Spinal cord (tissue), 10 donors: ENCODE measurements around the gene ZNF474. TPM values are rescaled to one million over a fixed set of nuclear protein-coding genes. Genes with fewer than 3 reads are reported as not detected.

ENCODE experiments used
- DNase-seq, 6 donors: peaks; one replicate each; pipeline versions ENCODE4 v3.0.0 to v3.0.0-alpha.2; 2013 to 2015; ENCODE audit warnings: low spot score in 6 of 6, low read depth in 4 of 6
- H3K27ac ChIP-seq: one replicate; pipeline ENCODE4 v1.5.1; 2013; ENCODE audit warnings: low read depth, low read length, control low read depth
- H3K27me3 ChIP-seq: one replicate; pipeline ENCODE4 v1.6.1; 2013; ENCODE audit warnings: low read length; ENCODE audit not compliant: control insufficient read depth, insufficient read depth
- H3K36me3 ChIP-seq: one replicate; pipeline ENCODE4 v1.6.1; 2013; ENCODE audit warnings: low read length; ENCODE audit not compliant: control insufficient read depth, insufficient read depth
- H3K4me1 ChIP-seq: one replicate; pipeline ENCODE4 v1.6.1; 2013; ENCODE audit warnings: low read length; ENCODE audit not compliant: control insufficient read depth, insufficient read depth
- H3K4me3 ChIP-seq: one replicate; pipeline ENCODE4 v1.5.1; 2013; ENCODE audit warnings: low read depth, low read length, control low read depth
- H3K9me3 ChIP-seq: one replicate; pipeline ENCODE4 v1.6.1; 2013; ENCODE audit warnings: low read length; ENCODE audit not compliant: control insufficient read depth, insufficient read depth
- WGBS: methylation state at CpG from one replicate; pipeline ENCODE4 v1.1.5; 2013; ENCODE audit warnings: missing lambda C conversion rate; ENCODE audit not compliant: insufficient coverage; 5-methylcytosine and 5-hydroxymethylcytosine counted together
- polyA plus RNA-seq, 2 donors: library from polyadenylated mRNA; unstranded; fragments of 120-200 nt; gene quantifications; one replicate each; pipeline ENCODE4 v1.2.1, GENCODE V29; 2013; ENCODE audit not compliant: insufficient read length in 2 of 2
- total RNA-seq, 2 donors: library from RNA; depleted of rRNA in 1 of 2; stranded (reverse); fragments of 120-200 nt in 1 of 2; fragments of >200 nt in 1 of 2; gene quantifications; one replicate each; pipeline versions ENCODE4 v1.2.3 to v1.2.4, GENCODE V29; 2013 to 2014
- donor health status: healthy.

Gene ZNF474
- total and polyA plus RNA-seq, 4 donors: 1.6 to 7.3 (median 2.6) TPM

DNA sequence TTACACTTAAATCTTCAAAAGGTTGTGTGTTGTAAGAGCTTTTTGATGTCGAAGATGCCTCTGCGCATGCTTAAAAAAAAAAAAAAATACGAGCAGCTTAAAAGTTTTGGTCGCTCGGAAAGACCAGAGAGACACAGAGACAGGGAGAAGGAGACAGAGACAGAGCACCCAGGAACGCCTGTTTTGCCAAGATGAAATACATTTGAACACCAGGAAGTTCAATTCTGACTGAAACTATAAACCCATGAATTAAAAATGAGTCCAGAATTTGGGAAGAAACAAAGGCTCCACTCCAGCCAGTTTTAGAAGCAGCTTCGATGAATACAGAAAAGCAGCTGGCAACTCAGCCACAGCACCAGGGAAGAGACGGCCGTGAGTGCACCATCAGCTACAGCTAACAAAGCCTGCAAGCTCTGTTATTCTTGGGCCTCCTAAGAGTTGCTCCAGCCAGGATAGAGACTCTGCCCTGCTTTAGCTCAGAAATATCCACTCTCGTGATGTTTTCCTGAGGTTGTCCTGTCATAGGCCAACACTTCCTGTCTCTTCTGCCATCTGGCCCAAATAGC lies 2.5 kb upstream of the ZNF474 start:
- H3K4me1 ChIP-seq: peaks cover 3% of the 10 kb centered on the region
- no peaks in the 10 kb centered on the region for H3K9me3 ChIP-seq
- no peaks in the 10 kb centered on the region for H3K36me3 ChIP-seq
- DNase-seq: peak in 2 of 6 donors; percentile 60 to 69
- no peaks in the 10 kb centered on the region for H3K27me3 ChIP-seq
- 31% methylated on average over 10 of the region's 10 CpGs for WGBS
- peak overlapping the region; percentile 67 for H3K27ac ChIP-seq
- H3K4me3 ChIP-seq: no peak overlapping the region

DNA sequence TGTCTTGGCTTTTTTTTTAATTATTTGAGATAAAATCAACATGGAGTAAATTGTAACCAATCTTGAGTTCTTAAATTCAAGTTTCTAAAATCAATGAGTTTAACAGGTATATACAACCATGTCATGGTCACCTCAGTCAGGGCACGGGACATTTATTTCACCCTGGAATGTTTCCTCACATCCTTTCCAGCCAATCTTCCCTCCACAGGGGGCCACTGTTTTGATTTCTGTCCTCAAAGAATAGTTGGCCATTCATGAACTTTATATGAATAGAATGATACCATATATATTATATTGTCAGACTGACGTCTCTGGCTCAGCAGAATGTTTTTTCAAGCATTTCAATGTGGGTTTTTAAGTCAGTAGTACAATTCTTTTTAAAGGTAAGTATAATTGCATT lies 806 bp downstream of the ZNF474 start:
- no peak for DNase-seq
- H3K36me3 ChIP-seq: no peaks in the 10 kb centered on the region
- no peaks in the 10 kb centered on the region for H3K9me3 ChIP-seq
- H3K27ac ChIP-seq: no peak overlapping the region
- peaks cover 3% of the 10 kb centered on the region for H3K4me1 ChIP-seq
- 0% methylated on average over 1 of the region's 2 CpGs for WGBS
- no peaks in the 10 kb centered on the region for H3K27me3 ChIP-seq
- H3K4me3 ChIP-seq: no peak overlapping the region

DNA sequence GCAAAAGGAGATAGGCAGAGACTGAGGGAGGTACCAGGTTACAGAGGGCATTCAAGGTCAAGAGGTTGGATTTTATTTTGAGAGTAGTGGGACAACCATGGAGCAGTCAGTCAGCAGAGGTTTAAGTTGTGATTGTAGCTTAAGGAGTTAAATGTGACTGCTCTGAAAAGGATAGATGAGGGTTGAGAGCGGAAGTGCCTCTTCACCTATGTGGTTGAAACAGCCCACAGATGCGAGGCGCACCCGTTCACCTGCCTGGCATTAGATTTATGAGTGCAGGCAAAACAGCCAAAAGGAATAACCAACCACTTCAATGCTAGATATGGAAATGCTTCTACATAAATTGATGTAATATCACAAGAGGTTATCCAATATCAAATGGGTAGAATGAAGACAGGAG lies 8.4 kb downstream of the ZNF474 start:
- WGBS: 92% methylated on average over 2 of the region's 4 CpGs
- no peak overlapping the region for H3K4me3 ChIP-seq

DNA sequence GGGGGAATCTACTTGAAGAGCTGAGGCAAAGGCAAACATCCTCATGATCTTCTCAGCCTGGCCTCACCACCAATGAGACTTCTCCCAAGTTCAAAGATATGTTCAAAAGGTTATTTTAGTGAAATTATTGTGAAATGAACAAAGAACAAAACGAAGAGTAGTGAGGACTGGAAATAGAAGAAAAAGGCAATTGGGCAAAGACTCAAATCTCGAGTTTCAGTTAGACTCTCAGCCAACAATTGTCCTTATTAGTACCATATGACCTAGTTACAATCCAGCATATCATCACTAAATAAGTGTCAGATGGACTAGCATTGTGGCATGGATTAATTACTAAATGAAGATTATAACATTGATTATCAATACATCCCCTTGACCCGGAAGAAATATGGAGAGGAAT lies 9.0 kb downstream of the ZNF474 start:
- no CpG with 5 or more reads among the region's 3 CpGs for WGBS
- no peaks in the 10 kb centered on the region for H3K36me3 ChIP-seq
- no peaks in the 10 kb centered on the region for H3K27me3 ChIP-seq
- no peaks in the 10 kb centered on the region for H3K9me3 ChIP-seq
- no peak overlapping the region for H3K4me3 ChIP-seq
- H3K27ac ChIP-seq: no peak overlapping the region
- no peak for DNase-seq
- no peaks in the 10 kb centered on the region for H3K4me1 ChIP-seq

More for the DNA sequence above, 8.4 kb downstream of the ZNF474 start:
- H3K9me3 ChIP-seq: no peaks in the 10 kb centered on the region
- DNase-seq: no peak
- H3K36me3 ChIP-seq: no peaks in the 10 kb centered on the region
- no peaks in the 10 kb centered on the region for H3K27me3 ChIP-seq
- no peaks in the 10 kb centered on the region for H3K4me1 ChIP-seq
- H3K27ac ChIP-seq: no peak overlapping the region

DNA sequence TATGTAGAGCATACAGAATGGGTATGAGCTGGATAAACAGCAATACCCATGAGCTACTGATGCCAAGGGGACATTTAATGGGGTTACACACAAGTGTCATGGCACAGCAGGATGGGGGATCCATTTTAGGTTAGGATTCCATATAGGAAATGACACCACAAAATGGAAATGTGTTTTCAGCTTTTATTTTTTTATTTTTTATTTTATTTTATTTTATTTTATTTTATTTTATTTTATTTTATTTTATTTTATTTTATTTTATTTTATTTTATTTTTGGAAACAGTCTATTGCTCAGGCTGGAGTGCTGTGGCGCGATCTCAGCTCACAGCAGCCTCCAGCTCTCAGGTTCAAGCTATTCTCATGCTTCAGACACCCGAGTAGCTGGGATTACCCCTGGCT lies 11.6 kb downstream of the ZNF474 start:
- Histone ChIP-seq H3K27me3 (no peaks in the 10 kb centered on the region), H3K27ac (no peak overlapping the region), H3K4me3 (no peak overlapping the region), H3K9me3 (no peaks in the 10 kb centered on the region), H3K4me1 (no peaks in the 10 kb centered on the region), H3K36me3 (no peaks in the 10 kb centered on the region)
- no peak for DNase-seq
- WGBS: no CpG with 5 or more reads among the region's 3 CpGs

DNA sequence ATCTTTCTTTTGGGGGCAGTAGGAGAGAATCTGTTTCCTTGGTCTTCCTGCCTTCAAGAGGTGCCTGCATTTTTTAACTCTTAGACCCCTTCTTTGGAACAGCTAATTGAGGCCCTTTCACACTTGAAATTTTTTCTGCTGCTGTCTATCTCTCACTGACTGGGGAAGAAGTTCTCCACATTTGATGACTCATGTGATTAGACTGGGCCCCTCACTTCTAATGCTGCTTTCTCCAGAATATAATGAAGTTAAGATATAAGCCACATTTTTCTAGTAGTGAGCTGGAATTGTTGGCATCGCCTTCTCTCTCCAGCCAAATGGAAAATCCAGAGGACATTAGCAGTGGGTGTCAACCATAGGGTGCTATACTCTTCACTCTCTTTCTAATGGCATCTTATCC lies 12.4 kb downstream of the ZNF474 start:
- H3K9me3 ChIP-seq: no peaks in the 10 kb centered on the region
- H3K27me3 ChIP-seq: no peaks in the 10 kb centered on the region
- DNase-seq: no peak
- H3K4me1 ChIP-seq: no peaks in the 10 kb centered on the region
- no CpG with 5 or more reads among the region's 1 CpG for WGBS
- no peak overlapping the region for H3K4me3 ChIP-seq
- H3K36me3 ChIP-seq: no peaks in the 10 kb centered on the region
- H3K27ac ChIP-seq: no peak overlapping the region

DNA sequence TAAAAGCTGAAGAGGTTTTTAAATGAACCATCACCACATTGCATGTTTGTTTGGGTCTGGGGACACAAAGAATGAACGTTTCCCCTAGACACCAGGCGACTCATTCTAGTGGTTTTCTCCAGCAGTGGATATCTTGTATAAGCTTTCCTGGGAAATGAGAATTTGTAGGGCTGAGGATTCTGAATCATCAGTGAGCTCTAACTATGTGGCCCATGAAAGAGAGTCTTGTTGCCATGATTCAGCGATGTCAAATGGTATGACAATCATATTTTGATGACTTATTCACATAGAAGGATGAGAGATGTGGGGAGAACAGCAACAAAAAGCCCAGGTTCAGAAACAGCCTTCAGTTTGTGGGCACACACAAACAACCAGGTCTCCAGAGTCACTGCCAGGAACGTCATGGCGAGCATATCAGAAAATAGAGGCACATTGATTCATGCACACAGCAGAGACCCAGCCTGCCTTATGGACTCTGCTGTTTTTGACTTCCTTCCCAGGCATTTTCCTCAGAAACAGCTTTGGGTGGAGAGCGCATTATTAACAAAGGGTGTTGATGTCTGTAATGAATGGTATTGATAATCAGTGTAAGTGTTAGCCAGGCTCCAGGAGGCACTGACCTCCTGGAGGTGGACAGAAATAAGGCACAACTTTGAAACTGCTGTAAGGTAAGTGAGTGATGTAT lies 13.3 kb downstream of the ZNF474 start:
- 100% methylated on average over 2 of the region's 6 CpGs for WGBS
- Histone ChIP-seq H3K27ac (no peak overlapping the region), H3K27me3 (no peaks in the 10 kb centered on the region)

DNA sequence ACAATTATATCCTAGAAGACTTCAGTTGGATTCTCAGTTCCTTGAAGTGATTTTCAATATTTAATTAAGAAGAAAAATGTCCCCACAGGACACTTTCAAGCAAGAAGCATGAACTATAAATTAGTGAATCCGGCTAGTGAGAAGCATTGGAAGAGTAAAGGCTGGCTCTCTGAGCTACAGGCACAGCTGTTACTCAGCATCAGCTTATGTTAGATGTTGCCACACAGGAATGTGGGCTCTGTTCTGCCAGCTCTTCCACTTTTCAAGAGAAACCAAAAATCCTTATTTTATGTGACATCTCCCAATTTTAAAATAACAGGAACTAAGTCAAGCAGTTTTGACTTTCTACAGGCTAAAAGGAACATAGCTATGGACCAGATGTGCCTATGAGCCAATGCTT lies 14.9 kb downstream of the ZNF474 start:
- peak in 1 of 6 donors; percentile 24 for DNase-seq
- H3K27me3 ChIP-seq: no peaks in the 10 kb centered on the region
- H3K4me3 ChIP-seq: no peak overlapping the region
- no peaks in the 10 kb centered on the region for H3K9me3 ChIP-seq
- no peak overlapping the region for H3K27ac ChIP-seq
- H3K4me1 ChIP-seq: no peaks in the 10 kb centered on the region
- no peaks in the 10 kb centered on the region for H3K36me3 ChIP-seq
- WGBS: no CpG with 5 or more reads among the region's 1 CpG

More for the DNA sequence above, 13.3 kb downstream of the ZNF474 start:
- no peak overlapping the region for H3K4me3 ChIP-seq
- no peak for DNase-seq
- no peaks in the 10 kb centered on the region for H3K4me1 ChIP-seq
- H3K36me3 ChIP-seq: no peaks in the 10 kb centered on the region
- no peaks in the 10 kb centered on the region for H3K9me3 ChIP-seq

DNA sequence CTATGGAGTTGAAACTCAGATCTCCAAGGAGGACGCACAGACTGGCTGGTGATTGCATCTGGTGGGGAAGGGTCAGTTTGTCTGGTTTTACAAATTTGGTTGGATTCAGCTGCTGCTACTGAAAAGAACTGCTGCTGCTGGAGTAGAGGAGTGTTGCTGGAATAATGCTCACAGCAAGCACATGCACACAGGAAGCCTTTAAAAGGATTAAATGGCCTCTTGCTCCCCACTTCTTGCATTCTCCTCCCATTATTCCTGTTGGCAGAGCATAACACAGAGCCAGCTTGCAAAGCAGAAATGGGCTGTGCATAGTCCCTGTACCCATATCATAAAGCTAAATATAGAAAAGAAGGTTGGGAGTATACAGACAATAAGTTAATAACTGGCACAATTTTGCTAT lies 16.6 kb downstream of the ZNF474 start:
- peak in 2 of 6 donors; percentile 33 to 78 for DNase-seq
- 25% methylated on average over 1 of the region's 1 CpG for WGBS

More for the DNA sequence above, 16.6 kb downstream of the ZNF474 start:
- Histone ChIP-seq H3K27ac (no peak overlapping the region), H3K9me3 (no peaks in the 10 kb centered on the region), H3K36me3 (no peaks in the 10 kb centered on the region), H3K27me3 (no peaks in the 10 kb centered on the region), H3K4me1 (no peaks in the 10 kb centered on the region), H3K4me3 (no peak overlapping the region)
